ENCODE measurements around the gene NOS2.

DNA sequence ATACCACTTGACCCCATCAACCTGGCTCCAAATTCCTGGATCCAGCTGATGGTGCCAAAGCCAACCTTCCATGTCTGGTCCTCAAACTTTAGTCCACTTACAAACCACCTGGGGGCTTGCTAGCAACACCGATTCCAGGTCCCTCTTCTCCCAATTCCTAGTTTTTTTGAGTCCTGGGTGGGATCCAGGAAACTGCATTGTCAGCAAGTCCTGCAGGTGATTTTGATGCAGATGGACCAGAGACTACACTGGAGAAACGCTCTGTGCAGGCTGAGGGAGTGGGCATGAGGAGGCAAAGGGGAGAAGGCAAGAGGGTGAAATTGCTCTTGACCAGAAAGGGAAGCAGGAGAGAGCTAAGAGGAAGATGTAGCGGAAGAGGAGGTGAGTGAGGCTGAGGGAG, 21.0 kb upstream of the NOS2 start:
- TF ChIP-seq GATA1 (IDR thresholded peaks at IDR 0.05; ENCODE audit: low read depth, low read length), result no peak
- TF ChIP-seq POLR2A (IDR thresholded peaks at IDR 0.05; ENCODE audit: low read length), result no peak
